ENCODE data around the gene CCDC30.

- TF ChIP-seq EP300 (IDR thresholded peaks at IDR 0.05) (no peak), CTCF (IDR thresholded peaks at IDR 0.05) (no peak), POLR2A (IDR thresholded peaks at IDR 0.05) (no peak), POLR2AphosphoS5 (IDR thresholded peaks at IDR 0.05) (no peak)
These were observed 223.3 kb downstream of the CCDC30 start for GRCh38 chr1:42686418-42686817.

Measured in upper lobe of left lung (tissue), 4 donors.